HepG2 (cell line): Measurements from ENCODE around the gene PRELID2. TPM values are rescaled to one million over a fixed set of nuclear protein-coding genes. Genes with fewer than 3 reads are reported as not detected.
A peak's percentile ranks its signal among the peaks of the same experiment; 100 is the strongest.

Experiments
- BORCS8-MEF2B ChIP-seq: sonication (generic); formaldehyde crosslinking; IDR thresholded peaks from 2 replicates; pipeline ENCODE4 v1.8.0; 2022; ENCODE audit warnings: mild to moderate bottlenecking, missing genetic modification reagents
- CCAR2 ChIP-seq: fragments of 200-400 bp; formaldehyde crosslinking; optimal IDR thresholded peaks from 2 replicates; pipeline ENCODE3; 2018; ENCODE audit warnings: low read depth, mild to moderate bottlenecking, low read length, moderate library complexity
- CENPX ChIP-seq: sonication (generic); formaldehyde crosslinking; IDR thresholded peaks from 2 replicates; pipeline ENCODE4 v1.9.0; 2021; ENCODE audit warnings: mild to moderate bottlenecking, missing genetic modification reagents, moderate library complexity
- GMEB2 ChIP-seq: IDR thresholded peaks from 2 replicates; pipeline ENCODE4 v1.6.1; 2016; ENCODE audit warnings: missing biosample characterization, missing genetic modification reagents, low read depth
- GTF2F1 ChIP-seq: fragments of 150-350 bp; IDR thresholded peaks from 2 replicates; pipeline ENCODE4 v1.6.1; 2014; ENCODE audit warnings: low read length
- HOXA3 ChIP-seq: sonication (generic); formaldehyde crosslinking; IDR thresholded peaks from 2 replicates; pipeline ENCODE4 v1.5.0; 2020; ENCODE audit warnings: missing genetic modification reagents
- KLF16 ChIP-seq, 2 experiments: sonication (generic) in 1 of 2; formaldehyde crosslinking in 1 of 2; IDR thresholded peaks; 2 replicates each; pipeline versions ENCODE4 v1.6.1 to v1.8.0; 2016 to 2023; ENCODE audit warnings: missing genetic modification reagents in 2 of 2, missing compliant biosample characterization in 1 of 2
- POLR2G ChIP-seq: fragments of 200-400 bp; formaldehyde crosslinking; IDR thresholded peaks from 2 replicates; pipeline ENCODE4 v1.6.1; 2018; ENCODE audit warnings: mild to moderate bottlenecking, low read depth, low read length, moderate library complexity
- TCF7 ChIP-seq: sonication (generic); IDR thresholded peaks from 2 replicates; pipeline ENCODE4 v1.6.1; 2016; ENCODE audit warnings: antibody characterized with exemption, low read depth
- UBTF ChIP-seq: sonication (generic); formaldehyde crosslinking; IDR thresholded peaks from 2 replicates; pipeline ENCODE4 v1.4.0; 2020; ENCODE audit warnings: mild to moderate bottlenecking, missing genetic modification reagents
- XRCC5 ChIP-seq: fragments of 200-400 bp; formaldehyde crosslinking; optimal IDR thresholded peaks from 2 replicates; pipeline ENCODE3; 2017; ENCODE audit warnings: mild to moderate bottlenecking, low read length
- ZFX ChIP-seq: sonication (generic); formaldehyde crosslinking; IDR thresholded peaks from 2 replicates; pipeline ENCODE4 v1.4.0; 2020; ENCODE audit warnings: mild to moderate bottlenecking, low read depth, missing genetic modification reagents, moderate library complexity
- ZNF513 ChIP-seq: sonication (generic); formaldehyde crosslinking; conservative IDR thresholded peaks from 2 replicates; pipeline ENCODE4 v1.5.0; 2020; ENCODE audit warnings: missing genetic modification reagents
- ZNF788 ChIP-seq: sonication (generic); formaldehyde crosslinking; IDR thresholded peaks from 2 replicates; pipeline ENCODE4 v1.5.0; 2020; ENCODE audit warnings: mild to moderate bottlenecking, missing genetic modification reagents, borderline replicate concordance
- polyA plus RNA-seq, 8 experiments: library from polyadenylated mRNA; depleted of rRNA in 3 of 8; stranded (reverse) in 7 of 8; unstranded in 1 of 8; fragments of >200 nt; fragmentation: Illumina TruSeq in 4 of 8; extraction: Trizol in 4 of 8; gene quantifications; 2 replicates each; pipeline versions ENCODE4 v1.2.1 to v1.2.3, GENCODE V29; 2011 to 2016; ENCODE audit warnings: low read depth in 4 of 8, missing spikeins in 1 of 8, mixed read lengths in 1 of 8; ENCODE audit not compliant: insufficient read depth in 1 of 8
- total RNA-seq, 5 experiments: library from RNA; depleted of rRNA; stranded (reverse); fragments of >200 nt; fragmentation: Illumina TruSeq; extraction: Trizol; gene quantifications; 2 replicates each; pipeline ENCODE4 v1.2.3, GENCODE V29; 2016; ENCODE audit warnings: low read depth in 1 of 5

The PRELID2 gene
- total and polyA plus RNA-seq, 2 of the 13 experiments (the other 11 are each of a cell fraction or from before 2014, with no cell fraction given) = 10.0 to 22.9 TPM

GRCh38 chr5:145856285-145856818, 21.2 kb upstream of the PRELID2 start (continued):
- TF ChIP-seq ZNF513 (CRISPR knock-in tag) (no peak), UBTF (CRISPR knock-in tag) (peak; percentile 79), GMEB2 (CRISPR knock-in tag) (no peak), ZNF788 (CRISPR knock-in tag) (peak; percentile 21; the same call in 1 of the 2 replicates), TCF7 (no peak), ZFX (CRISPR knock-in tag) (peak; percentile 67), BORCS8-MEF2B (CRISPR knock-in tag) (no peak), XRCC5 (peak; percentile 40), CENPX (CRISPR knock-in tag) (no peak), GTF2F1 (no peak), POLR2G (peak; percentile 73), HOXA3 (CRISPR knock-in tag) (peak; percentile 36; the same call in 1 of the 2 replicates), KLF16 (CRISPR knock-in tag; IDR thresholded peaks at IDR 0.05) (no peak), CCAR2 (no peak)
- TF ChIP-seq, all 625 proteins: peak for 43
